ENCODE measurements around the gene SAP25.

GRCh38 chr7:100598425-100598824, 24.7 kb upstream of the SAP25 start:
- TF ChIP-seq CTCF (IDR thresholded peaks at IDR 0.05) (no peak), ZFX (IDR thresholded peaks at IDR 0.05; ENCODE audit: borderline replicate concordance) (no peak)
